HG03135 (cell line): ENCODE data around the gene FST.

ENCODE experiments used
- ATAC-seq: cut with Tn5 transposase; IDR thresholded peaks from one replicate; pipeline ENCODE4 v1.9.1; 2021; ENCODE audit warnings: mild to moderate bottlenecking, moderate library complexity; ENCODE audit not compliant: unreplicated experiment

FST gene

GRCh38 chr5:53508125-53508524 is 27.7 kb downstream of the FST start:
- no peak for ATAC-seq

DNA sequence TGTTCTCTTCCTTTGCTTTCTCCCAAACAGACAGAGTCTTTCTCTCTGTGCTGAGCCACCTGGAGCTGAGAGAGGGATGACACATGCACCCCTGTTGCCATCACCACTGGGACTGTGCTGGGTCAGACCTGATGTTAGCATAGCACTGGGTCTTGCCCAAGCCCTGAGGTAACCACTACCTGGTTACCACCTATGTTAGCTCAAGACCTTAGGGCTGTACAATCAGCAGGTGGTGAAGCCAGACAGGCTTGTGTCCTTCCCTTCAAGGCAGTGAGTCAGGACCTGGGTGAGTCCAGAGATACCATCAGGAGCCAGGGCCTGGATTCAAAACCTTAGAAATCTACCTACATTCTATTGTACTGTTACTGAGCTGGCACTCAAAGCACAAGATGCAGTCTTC is 32.1 kb downstream of the FST start:
- ATAC-seq = no peak

GRCh38 chr5:53515988-53516387 is 35.6 kb downstream of the FST start:
- no peak for ATAC-seq

- ATAC-seq = no peak
These were observed 40.4 kb downstream of the FST start for GRCh38 chr5:53520813-53521212.
